ENCODE measurements around the gene BCR.
A peak's percentile ranks its signal among the peaks of the same experiment; 100 is the strongest.

Gene BCR

DNA sequence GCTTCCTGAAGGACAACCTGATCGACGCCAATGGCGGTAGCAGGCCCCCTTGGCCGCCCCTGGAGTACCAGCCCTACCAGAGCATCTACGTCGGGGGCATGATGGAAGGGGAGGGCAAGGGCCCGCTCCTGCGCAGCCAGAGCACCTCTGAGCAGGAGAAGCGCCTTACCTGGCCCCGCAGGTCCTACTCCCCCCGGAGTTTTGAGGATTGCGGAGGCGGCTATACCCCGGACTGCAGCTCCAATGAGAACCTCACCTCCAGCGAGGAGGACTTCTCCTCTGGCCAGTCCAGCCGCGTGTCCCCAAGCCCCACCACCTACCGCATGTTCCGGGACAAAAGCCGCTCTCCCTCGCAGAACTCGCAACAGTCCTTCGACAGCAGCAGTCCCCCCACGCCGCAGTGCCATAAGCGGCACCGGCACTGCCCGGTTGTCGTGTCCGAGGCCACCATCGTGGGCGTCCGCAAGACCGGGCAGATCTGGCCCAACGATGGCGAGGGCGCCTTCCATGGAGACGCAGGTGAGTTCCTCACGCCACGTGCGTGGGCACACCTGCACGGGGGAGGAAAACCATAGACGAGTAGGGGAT lies 1.5 kb downstream of the BCR start:
- Mint-ChIP-seq H3K4me3 (peak overlapping the region; percentile 78 to 88 (median 83)), H3K27ac (peak overlapping the region in 1 of 3 experiments; percentile 64), H3K36me3 (ENCODE audit: low read depth) (peaks cover 26% of the 10 kb centered on the region), H3K4me1 (peaks cover 40% of the 10 kb centered on the region), H3K27me3 (ENCODE audit: low read depth) (peaks cover 30% of the 10 kb centered on the region), H3K9me3 (peaks cover 5% of the 10 kb centered on the region)
- TF ChIP-seq, protein P1, sequence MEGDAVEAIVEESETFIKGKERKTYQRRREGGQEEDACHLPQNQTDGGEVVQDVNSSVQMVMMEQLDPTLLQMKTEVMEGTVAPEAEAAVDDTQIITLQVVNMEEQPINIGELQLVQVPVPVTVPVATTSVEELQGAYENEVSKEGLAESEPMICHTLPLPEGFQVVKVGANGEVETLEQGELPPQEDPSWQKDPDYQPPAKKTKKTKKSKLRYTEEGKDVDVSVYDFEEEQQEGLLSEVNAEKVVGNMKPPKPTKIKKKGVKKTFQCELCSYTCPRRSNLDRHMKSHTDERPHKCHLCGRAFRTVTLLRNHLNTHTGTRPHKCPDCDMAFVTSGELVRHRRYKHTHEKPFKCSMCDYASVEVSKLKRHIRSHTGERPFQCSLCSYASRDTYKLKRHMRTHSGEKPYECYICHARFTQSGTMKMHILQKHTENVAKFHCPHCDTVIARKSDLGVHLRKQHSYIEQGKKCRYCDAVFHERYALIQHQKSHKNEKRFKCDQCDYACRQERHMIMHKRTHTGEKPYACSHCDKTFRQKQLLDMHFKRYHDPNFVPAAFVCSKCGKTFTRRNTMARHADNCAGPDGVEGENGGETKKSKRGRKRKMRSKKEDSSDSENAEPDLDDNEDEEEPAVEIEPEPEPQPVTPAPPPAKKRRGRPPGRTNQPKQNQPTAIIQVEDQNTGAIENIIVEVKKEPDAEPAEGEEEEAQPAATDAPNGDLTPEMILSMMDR (IDR thresholded peaks at IDR 0.05; ENCODE audit: unreplicated experiment in 3 of 3), result no peak

DNA sequence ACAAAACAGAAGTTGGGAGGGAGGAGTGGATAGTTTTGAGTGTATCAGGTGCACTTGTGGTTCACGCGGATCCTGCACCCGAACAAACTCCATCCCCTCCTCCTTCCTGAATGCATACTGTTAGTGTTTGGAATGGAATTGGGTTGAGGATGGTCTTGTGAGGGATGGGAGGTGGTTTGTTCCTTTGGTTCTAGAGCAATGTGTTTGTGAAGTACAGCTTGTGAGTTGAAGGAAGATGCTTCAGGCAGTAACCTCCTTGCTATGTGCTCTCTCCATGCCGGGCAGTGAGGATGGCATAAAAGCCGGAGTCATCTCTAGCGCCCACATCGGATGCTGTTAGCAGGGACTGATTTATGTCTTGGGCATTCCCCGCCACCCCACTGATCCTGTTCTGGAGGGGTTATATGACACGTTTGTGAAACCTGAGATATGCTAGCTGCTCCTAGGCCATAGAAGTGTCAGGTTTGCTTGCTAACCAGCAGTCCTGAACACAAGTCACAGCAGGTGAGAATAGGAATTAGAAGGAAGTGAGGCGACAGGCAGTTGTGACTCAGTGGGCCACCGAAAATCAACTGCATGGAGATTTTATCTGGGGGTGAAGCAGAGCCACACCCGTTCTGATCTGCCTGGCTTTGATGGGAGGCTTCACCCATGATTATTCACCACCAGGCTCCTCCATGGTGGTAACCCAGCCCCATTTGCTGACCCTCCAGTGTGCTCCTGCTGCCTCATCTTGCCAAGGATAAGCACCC lies 2.2 kb downstream of the BCR start:
- Mint-ChIP-seq H3K36me3 (ENCODE audit: low read depth) (peaks cover 21% of the 10 kb centered on the region), H3K27me3 (ENCODE audit: low read depth) (peaks cover 28% of the 10 kb centered on the region), H3K4me3 (peak overlapping the region; percentile 78 to 88 (median 83)), H3K27ac (peak overlapping the region; percentile 22 to 66 (median 64)), H3K4me1 (peaks cover 42% of the 10 kb centered on the region), H3K9me3 (no peaks in the 10 kb centered on the region)
- TF ChIP-seq, protein P1 (IDR thresholded peaks at IDR 0.05; ENCODE audit: unreplicated experiment in 3 of 3), result no peak

DNA sequence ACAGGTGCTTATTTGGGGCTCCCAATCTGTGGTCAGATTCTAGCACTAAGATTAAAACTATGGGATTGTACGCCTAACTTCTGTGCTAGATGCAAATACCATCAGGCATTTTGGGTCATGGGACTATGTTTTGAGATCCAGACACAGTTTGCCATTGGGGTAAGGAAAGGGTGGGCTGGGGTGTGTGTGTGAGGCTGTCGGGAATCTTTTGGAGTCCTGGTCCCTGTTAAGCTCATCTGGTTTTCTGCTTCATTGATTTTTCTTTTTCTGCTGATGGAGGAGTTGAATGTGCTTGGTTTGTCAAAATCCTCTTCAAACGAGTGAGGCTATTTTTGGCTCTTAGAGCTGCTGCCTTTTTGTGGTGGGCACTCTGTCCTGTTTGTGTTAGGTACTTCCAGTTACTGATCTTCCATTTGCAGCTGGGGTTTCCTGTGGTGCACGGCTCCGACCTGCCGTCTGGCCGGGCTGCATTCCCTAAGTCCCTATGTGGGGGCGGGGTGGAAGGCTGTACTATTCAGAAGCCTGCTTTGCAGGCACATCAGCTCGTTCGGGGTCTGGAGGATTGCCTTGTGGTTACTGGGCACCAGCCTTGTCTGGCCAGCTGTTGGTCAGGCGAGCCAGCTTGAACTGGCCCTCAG lies 2.9 kb downstream of the BCR start:
- TF ChIP-seq, protein P1 (IDR thresholded peaks at IDR 0.05; ENCODE audit: unreplicated experiment in 3 of 3), result no peak
- peaks cover 28% of the 10 kb centered on the region for H3K27me3 Mint-ChIP-seq (ENCODE audit: low read depth)
- peaks cover 28% of the 10 kb centered on the region for H3K36me3 Mint-ChIP-seq (ENCODE audit: low read depth)
- H3K9me3 Mint-ChIP-seq, result no peaks in the 10 kb centered on the region
- peak overlapping the region; percentile 22 to 53 (median 44) for H3K27ac Mint-ChIP-seq
- H3K4me3 Mint-ChIP-seq, result peak overlapping the region; percentile 78 to 88 (median 83)
- H3K4me1 Mint-ChIP-seq, result peaks cover 48% of the 10 kb centered on the region

DNA sequence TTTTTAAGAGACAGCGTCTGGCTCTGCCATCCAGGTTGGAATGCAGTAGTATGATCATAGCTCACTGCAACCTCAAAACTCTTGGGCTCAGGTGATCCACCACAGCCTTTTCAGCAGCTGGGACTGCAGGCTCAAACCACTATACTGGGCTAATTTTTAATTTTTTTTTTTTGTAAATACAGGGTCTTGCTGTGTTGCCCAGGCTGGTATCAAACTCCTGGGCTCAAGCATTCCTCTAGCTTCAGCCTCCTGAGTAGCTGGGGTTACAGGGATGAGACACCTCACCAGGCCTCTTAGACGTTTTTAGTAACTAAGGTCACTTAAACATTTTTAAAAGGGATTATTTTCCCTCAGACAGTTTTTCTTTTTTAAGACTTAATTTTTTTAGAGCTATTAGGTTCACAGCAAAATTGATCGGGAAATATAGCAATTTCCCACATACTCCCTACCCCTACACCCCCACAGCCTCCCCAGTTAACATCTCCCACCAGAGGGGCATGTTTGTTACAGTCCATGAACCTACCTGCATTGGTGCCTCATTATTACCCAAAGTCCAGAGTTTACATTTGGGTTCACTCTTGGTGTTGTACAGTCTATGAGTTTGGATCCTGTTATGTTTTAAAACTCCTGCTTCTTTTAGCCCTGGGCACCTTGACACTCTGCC lies 3.9 kb downstream of the BCR start:
- TF ChIP-seq, protein P1 (IDR thresholded peaks at IDR 0.05; ENCODE audit: unreplicated experiment in 3 of 3), result no peak
- H3K27me3 Mint-ChIP-seq (ENCODE audit: low read depth), result peaks cover 22% of the 10 kb centered on the region
- peaks cover 30% of the 10 kb centered on the region for H3K36me3 Mint-ChIP-seq (ENCODE audit: low read depth)
- H3K4me3 Mint-ChIP-seq, result peak overlapping the region; percentile 68 to 69 (median 69)
- peaks cover 39% of the 10 kb centered on the region for H3K4me1 Mint-ChIP-seq
- peak overlapping the region in 2 of 3 experiments; percentile 13 to 50 for H3K27ac Mint-ChIP-seq
- no peaks in the 10 kb centered on the region for H3K9me3 Mint-ChIP-seq

DNA sequence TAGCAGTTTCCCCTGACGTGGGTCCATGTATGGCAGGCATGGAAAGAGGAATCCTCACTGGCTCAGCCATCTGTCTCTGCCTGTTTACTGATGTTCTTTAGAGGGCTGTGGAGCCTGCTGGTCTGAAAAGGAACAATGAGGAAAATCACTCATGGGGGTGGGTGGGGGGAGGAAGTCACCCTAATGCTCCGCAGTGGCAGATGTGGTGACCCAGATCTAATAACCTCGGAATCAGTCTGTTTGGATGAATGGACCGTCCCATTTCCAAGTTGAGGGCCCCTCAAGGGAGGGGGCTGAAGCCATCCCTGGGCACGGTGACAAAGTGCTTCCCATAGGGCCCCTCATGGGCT lies 4.4 kb downstream of the BCR start:
- Mint-ChIP-seq H3K36me3 (ENCODE audit: low read depth) (peaks cover 32% of the 10 kb centered on the region), H3K4me1 (peaks cover 39% of the 10 kb centered on the region), H3K4me3 (peak overlapping the region; percentile 56 to 69 (median 66)), H3K27me3 (ENCODE audit: low read depth) (peaks cover 22% of the 10 kb centered on the region), H3K27ac (peak overlapping the region in 2 of 3 experiments; percentile 13 to 50), H3K9me3 (no peaks in the 10 kb centered on the region)
- TF ChIP-seq, protein P1 (IDR thresholded peaks at IDR 0.05; ENCODE audit: unreplicated experiment in 3 of 3), result no peak
